Measurements from ENCODE around the gene GRK6. TPM values are rescaled to one million over a fixed set of nuclear protein-coding genes. Genes with fewer than 3 reads are reported as not detected.

The GRK6 gene
- polyA plus RNA-seq, 1 of the 3 experiments (the other 2 are of a cell fraction), result 39.5 TPM

- no peak for TF ChIP-seq NFIC (IDR thresholded peaks at IDR 0.05; ENCODE audit: borderline replicate concordance)
These were observed 41.8 kb downstream of the GRK6 start (continued) for GRCh38 chr5:177468329-177468684.

- Histone ChIP-seq H4K20me1 (ENCODE audit: insufficient read depth) (peaks cover 61% of the 10 kb centered on the region), H3K4me1 (ENCODE audit: control insufficient read depth in 1 of 2, insufficient read depth in 2 of 2, low read depth in 1 of 2, low read length in 1 of 2) (peaks cover 35 to 38% of the 10 kb centered on the region in 2 experiments; a peak in 3 of 4 replicates), H3K4me3 (ENCODE audit: low read depth in 2 of 2, low read length in 1 of 2) (no peak overlapping the region), H3K9me2 (no peaks in the 10 kb centered on the region), H3K4me2 (peak overlapping the region; percentile 100), H3K9ac (peak overlapping the region; percentile 46; the same call in 1 of the 2 replicates), H3K79me2 (ENCODE audit: insufficient read depth) (peaks cover 67% of the 10 kb centered on the region), H3K36me3 (replicated peaks in 1 of 2; ENCODE audit: control insufficient read depth in 1 of 2, insufficient read depth in 2 of 2, low read length in 1 of 2) (peaks cover 36 to 49% of the 10 kb centered on the region in 2 experiments), H3K27ac (ENCODE audit: low read depth in 2 of 2, low read length in 1 of 2) (peak overlapping the region; percentile 31 to 38; a peak in 2 of 4 replicates), H3K9me3 (no peaks in the 10 kb centered on the region), H3F3A (replicated peaks; ENCODE audit: insufficient read depth) (peaks cover 15% of the 10 kb centered on the region), H3K27me3 (ENCODE audit: insufficient read depth) (no peaks in the 10 kb centered on the region), H2AFZ (ENCODE audit: low read depth) (no peak overlapping the region)
- WGBS (ENCODE audit: low lambda C conversion rate), result 76% methylated on average over 12 of the region's 25 CpGs
- no peak for TF ChIP-seq EP300 (IDR thresholded peaks at IDR 0.05; ENCODE audit: borderline replicate concordance in 1 of 2, low read depth in 1 of 2, low read length in 1 of 2)
- no peak for TF ChIP-seq RFX5 (IDR thresholded peaks at IDR 0.05; ENCODE audit: low read length)
- no peak for TF ChIP-seq TAF1 (IDR thresholded peaks at IDR 0.05; ENCODE audit: borderline replicate concordance, low read depth, low read length)
- no peak for TF ChIP-seq USF1 (IDR thresholded peaks at IDR 0.05; ENCODE audit: borderline replicate concordance, low read depth)
- no peak for TF ChIP-seq MEF2A (IDR thresholded peaks at IDR 0.05; ENCODE audit: borderline replicate concordance, low read depth)
- no peak for TF ChIP-seq CTCF (IDR thresholded peaks at IDR 0.05)
- TF ChIP-seq TEAD4 (IDR thresholded peaks at IDR 0.05; ENCODE audit: borderline replicate concordance, insufficient read depth), result no peak
- no peak for TF ChIP-seq USF2 (IDR thresholded peaks at IDR 0.05; ENCODE audit: borderline replicate concordance, low read depth, low read length)
- TF ChIP-seq FOSL2 (IDR thresholded peaks at IDR 0.05; ENCODE audit: borderline replicate concordance, low read depth), result no peak
- no peak for TF ChIP-seq TCF12 (IDR thresholded peaks at IDR 0.05)
- no peak for TF ChIP-seq GABPA (IDR thresholded peaks at IDR 0.05; ENCODE audit: low read depth)
- TF ChIP-seq CHD2 (IDR thresholded peaks at IDR 0.05; ENCODE audit: low read length, partially characterized antibody), result no peak
- no peak for TF ChIP-seq ELF1 (IDR thresholded peaks at IDR 0.05)
- no peak for TF ChIP-seq SMC3 (IDR thresholded peaks at IDR 0.05; ENCODE audit: low read depth, low read length)
- TF ChIP-seq ZBTB33 (IDR thresholded peaks at IDR 0.05; ENCODE audit: borderline replicate concordance, low read depth), result no peak
- TF ChIP-seq JUND (IDR thresholded peaks at IDR 0.05), result no peak
- ChIA-PET POLR2A (interaction anchor here (0.8 to 4.6 kb wide), 3 partner anchors 9 to 27 kb away, joined by 3 to 43 read pairs (median 11); partner anchors contain the start of gene PDLIM7), CTCF (interaction anchor here (1.1 to 20.3 kb wide), 6 partner anchors 13 to 78 kb away, joined by 3 to 215 read pairs (median 22); partner anchors contain the start of gene PDLIM7)
- peak; percentile 55 for DNase-seq
These were observed 42.5 kb downstream of the GRK6 start for GRCh38 chr5:177468685-177469628.
